Stimulated activated CD8-positive, alpha-beta memory T cell treated with anti-CD3 and anti-CD28 coated beads, Interleukin-4, amount 100 ng/mL, for 1 hour (primary cell): ENCODE results near the gene UMPS.
"Not testable (repeated sequence)": the region's sequence is repeated elsewhere in the genome, so short reads cannot be mapped to it uniquely, and the experiment has no call there.

Source experiments
- DNase-seq, 2 donors: peaks; one replicate each; pipeline ENCODE4 v3.0.0-alpha.2; 2020; ENCODE audit warnings: low read depth in 2 of 2, low spot score in 1 of 2

UMPS gene

DNA sequence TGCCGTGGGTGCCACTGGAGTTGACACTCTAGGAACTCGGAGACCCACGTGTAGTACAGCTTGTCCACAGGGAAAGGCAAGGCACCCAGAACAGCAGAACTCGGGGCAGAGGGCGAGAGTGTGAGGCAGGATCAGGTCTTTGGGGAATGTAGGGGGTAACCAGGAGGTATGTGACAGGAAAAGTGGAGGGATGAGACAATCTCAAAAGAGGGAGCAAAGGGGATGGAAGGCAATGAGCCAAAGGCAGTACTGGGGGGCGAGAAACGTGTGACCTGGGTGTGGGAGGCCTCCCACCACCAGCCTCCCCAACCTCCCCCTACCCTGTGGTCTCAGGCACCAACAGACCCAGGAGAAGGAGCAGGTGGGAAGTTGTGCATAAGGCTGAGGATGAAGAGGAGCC is 48.9 kb downstream of the UMPS start:
- no peak for DNase-seq

DNA sequence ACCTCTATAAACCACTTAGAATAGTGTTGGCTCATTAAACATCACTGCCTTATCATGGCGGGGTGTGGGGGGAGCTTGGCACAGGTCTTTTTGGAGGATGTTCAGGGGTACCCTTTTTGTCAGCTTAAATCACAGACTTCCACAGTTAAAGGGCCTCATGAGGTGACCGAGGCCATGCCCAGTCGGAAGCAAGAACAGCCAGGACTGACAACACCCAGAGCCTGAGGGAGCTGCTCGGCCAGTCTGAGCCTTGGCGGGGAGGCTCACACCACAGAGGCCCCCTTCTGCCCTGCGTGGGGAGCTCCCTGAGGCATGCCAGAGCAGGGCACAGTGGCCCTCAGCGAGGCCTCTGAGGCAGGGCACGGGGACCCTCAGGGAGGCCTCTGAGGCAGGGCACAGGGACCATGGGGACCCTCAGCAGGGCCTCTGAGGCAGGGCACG is 49.5 kb downstream of the UMPS start:
- DNase-seq: no peak

DNA sequence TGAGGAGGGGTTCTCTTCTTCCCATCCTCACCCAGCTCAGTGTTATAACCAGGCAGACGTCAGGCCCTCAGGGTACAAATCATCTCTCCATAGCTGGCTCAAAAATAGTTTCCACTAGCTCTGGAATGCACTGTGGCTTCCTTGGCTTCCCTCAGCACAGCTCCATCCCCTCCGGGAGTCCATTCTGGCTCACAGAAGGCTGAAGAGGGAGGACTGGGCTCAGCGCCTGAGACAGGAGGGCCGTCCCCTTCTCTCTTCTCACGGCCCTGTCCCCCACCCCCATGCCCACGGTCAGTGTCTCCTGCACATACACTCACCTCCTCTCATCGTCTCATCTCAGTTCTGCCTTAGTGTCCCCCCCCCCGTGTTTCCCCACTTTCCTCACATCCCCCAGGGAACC is 50.1 kb downstream of the UMPS start:
- no peak for DNase-seq

DNA sequence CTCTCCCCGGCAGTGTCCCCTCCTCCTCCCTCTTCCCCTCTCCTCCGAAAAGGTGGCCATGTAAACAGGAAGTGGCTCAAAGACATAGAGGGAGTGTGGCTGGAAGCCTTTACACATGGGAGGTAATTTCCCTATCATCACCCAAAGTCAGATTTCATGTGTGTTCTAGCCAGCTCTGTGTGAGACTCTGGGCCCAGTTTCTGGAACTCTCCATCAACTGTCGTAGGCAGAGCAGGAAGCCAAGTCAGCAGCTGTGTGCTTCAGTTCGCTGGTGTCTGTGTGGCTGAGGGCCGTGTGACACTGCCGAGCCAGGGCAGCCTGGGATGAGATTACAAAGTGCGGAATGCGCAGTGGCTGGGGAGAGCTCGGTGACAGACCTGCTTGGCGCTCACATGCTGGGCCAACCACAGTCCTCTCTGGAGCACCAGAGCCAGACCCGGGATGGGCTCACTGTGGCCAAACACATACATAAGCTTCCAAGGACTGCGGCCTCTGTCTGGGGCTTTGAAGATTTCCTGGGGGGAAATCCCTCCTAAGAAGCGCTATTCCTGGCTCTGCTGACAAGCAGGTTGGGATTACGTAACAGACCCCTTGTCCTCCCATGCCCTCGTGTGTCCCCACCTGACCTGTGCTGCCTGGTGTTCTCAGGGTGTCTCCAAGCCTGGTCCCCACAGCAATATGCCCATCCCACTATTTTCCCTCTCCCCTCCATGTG is 50.7 kb downstream of the UMPS start:
- no peak for DNase-seq

DNA sequence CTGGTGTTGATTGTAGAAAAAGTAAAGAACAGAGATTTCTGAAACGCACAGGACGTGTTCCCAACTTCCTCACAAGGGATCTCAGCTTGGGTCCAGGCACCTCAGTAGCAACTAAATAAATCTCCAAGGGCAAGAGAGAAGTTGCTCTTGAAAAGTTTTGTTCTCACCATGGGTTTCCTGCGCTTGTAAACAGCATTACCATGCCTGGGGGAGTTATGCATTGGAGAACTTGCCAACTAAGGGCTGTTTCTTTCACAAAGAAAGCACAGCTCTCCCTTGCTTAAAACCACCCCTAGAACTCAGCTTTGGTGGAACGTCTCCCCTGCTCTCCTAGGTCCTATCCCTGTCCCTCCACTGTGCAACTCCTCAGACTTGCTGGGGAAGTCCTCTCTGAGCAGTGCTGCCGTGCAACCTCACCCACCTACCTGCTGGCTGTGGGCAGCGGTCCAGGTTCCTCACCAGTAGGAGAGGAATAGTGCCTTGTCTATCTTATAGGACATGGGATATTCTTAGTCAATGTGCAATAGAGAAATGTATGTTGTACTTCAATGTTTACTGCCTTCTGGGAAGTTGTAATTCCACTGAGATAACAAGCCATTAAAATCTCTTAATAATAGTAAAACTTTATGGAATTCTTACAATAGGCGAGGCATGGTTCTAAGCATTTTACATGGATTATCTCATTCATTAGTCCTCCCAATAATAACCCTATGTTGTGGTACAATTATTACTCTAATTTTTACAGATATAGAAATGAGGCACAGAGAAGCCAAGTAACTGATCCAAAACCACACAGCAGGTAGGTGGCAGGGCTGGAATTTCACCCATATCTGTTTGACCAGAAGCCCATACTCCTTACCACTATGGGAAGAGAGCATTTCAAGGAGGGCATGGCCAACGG is 51.5 kb downstream of the UMPS start:
- no peak for DNase-seq

DNA sequence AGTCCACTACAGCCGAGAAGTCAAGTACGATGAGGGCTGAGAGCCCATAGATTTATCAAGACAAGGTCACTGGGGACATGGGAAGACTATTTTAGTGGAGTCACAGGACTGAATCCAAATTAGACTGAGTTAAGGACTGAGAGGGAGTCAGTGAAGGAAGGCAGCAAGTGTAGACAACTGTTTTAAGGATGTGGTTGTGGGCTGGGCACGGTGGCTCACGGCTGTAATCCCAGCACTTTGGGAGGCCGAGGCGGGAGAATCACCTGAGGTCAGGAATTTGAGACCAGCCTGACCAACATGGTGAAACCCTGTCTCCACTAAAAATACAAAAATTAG is 52.1 kb downstream of the UMPS start:
- not testable (repeated sequence) for DNase-seq

DNA sequence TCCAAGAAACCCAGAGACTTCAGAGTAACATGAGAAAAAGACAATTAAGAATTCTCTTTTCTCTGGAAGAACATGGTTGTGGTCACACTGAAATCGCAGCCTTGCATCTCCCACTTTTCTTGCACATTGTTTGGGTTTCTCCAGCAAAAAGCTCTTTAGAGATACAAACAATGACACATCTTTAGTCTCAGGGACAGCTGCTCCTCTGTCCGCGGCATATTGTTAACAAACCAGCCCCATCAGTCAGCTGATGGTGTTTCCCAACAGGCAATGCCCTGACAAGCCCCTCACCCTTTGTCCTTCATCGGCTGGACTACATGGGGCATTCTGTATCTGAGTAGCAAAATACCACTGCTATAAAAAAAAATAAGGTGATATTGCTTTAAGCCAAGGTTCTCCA is 53.4 kb downstream of the UMPS start:
- DNase-seq: no peak

DNA sequence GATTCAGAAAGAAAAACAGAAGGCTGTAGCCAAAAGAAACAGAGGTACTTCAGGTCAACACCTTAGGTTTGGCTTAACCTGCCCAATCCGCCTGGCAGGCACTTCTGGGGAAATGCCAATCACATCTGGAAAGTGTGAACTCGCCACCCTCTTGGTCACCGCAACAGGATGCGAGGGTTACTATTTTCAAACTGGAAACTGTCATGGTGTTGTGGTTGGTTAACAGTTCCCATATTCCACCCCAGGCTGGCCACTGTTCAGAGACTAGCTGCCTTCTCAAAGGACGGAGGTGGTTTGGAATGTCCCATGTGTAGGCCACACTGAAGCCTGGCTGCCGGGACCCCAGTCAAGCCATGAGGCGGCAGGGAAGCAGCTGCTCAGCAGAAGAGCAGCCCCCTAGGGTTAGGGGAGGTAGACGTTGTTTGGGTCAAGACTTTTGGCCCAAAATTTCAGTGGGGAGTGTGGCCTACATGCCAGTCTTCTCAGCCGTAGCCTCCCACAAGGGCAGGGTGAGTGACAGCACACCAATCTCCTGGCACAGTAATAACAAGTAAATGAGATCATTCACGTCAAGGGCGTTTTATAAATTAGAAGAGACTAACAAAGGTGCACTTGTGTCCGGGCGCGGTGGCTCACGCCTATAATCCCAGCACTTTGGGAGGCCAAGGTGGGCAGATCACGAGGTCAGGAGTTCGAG is 54.6 kb downstream of the UMPS start:
- no peak for DNase-seq

DNA sequence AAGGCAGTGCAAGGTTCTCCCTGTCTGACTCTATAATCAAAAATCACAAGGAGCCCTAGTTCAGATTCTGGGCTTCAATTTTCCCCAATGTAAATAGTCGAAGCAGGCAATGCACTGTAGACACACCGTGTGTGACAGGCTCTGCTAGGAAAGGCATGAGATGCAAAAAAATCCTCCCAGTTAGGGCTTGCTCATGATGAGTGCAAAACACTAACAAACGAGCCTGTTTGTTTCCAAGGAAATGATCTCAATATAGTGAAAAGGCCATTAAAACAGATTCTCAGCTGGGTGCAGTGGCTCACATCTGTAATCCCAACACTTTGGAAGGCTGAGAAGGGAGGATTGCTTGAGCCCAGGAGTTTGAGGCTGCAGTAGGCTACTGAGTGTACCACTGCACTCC is 55.7 kb downstream of the UMPS start:
- no peak for DNase-seq

DNA sequence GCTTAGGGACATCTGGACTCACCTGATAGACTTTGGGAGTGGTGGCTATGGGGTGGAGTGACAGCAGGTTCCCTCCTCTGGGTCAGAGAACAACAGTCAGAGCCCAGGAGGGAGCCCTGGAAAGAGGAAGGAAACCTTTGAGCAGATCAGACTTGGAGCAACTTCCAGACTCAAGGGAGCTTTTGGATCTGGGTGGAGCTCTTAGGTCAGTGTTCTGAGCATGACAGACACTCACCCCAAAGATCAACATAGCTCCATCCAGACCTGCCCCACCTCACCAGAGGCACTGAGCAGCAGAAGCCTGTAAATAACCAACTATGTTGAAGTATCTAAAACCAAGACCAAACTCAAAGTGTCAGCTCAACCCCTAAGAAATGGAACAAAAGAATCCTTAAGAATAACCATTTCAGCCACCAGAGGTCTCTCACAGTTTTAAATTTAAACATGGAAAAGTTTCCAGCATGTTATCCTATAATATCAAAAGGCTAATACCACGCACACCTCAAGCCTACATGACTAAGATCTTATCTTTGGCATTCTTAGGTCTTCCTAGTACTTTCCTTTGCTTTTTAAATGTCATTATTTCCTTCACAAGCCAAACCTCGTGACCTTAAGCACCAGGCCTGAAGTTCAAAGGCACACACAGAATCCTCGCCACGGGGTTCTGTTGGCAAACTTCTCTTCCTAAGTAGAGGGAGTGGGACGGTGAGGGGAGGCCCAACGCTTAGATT is 56.4 kb downstream of the UMPS start:
- DNase-seq: no peak

DNA sequence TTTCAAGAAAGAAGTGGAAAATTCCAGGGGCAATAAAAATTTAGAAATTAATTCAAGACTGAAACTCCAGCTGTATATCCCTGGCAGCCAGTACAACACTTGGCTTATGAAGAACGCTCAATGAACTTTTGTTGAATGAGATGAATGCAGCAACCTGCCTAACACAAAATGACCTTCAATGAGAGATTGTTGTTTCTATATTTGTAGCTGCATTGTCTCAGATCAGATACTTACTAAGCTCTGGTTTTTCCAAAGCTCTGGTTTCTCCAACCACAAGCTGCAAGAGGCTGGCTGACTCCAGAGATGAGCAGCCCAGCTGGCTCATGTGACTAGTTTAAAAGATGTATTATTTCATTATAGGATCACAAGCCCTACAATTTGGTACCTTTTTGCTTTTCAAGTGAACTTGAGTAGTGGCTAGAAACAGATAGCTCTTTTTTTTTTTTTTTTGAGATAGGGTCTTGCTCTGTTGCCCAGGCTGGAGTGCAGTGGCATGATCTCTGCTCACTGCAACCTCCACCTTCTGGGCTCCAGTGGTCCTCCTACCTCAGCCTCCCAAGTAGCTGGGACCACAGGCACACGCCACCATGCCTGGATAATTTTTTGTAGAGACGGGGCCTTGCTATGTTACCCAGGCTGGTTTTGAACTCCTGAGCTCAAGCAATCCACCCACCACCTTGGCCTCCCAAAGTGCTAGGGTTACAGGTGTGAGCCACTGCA is 57.4 kb downstream of the UMPS start:
- no peak for DNase-seq

DNA sequence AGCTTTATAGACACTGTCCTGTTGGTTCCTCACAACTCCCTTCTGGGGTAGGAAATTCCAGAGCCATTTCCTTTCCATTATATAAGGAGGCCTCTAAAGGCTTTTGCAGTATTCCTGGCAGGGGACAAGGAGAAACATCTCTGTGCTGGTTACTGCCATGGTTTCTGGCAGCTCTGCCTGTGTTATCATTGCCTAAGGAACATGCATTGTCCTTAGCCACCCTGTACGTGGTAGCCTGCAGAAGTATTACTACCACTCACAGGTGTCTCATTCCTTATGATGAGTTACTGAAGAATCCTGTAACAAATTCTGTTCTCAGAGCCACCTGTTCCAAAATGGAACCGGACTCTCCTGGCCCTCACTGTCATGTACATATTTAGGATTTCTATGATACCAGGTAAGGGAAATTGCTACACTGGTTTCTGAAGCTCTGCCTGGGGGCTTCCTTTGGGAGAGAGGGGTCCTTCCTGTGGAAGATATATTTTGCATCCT is 58.0 kb downstream of the UMPS start:
- DNase-seq: no peak

DNA sequence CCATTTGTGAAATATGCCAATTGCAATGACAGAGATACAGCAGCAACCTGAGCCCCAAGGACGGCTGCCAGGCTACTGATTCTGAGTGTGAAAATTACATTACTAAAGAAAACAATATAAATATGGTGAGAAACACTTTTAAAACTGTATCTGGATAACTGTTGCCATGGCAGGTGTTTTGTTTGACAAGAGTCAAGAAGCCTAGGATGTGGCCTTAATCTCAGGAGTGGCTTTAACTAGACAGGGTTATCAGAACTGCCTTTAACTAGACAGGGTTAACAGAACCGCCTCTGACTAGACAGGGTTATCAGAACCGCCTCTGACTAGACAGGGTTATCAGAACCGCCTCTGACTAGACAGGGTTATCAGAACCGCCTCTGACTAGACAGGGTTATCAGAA is 58.9 kb downstream of the UMPS start:
- DNase-seq: not testable (repeated sequence)

DNA sequence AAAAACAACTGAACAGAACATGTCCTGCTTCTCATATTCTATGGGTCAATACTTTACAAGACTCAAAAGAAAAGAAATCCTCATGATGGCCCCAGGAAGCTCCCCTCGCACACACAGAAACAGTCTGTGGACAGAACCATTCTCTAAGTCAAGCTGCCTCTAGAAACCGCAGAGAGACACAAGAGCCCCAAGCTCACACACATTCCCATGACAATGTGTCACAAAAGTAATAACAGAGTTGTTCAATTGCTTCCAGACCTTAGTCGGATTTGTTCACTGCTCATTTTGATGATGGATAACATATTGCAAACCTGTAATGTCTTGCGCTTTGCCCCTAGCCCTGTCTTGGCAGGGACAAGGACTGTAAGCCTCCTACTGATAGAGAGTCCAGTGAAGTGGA is 60.9 kb downstream of the UMPS start:
- no peak for DNase-seq

DNA sequence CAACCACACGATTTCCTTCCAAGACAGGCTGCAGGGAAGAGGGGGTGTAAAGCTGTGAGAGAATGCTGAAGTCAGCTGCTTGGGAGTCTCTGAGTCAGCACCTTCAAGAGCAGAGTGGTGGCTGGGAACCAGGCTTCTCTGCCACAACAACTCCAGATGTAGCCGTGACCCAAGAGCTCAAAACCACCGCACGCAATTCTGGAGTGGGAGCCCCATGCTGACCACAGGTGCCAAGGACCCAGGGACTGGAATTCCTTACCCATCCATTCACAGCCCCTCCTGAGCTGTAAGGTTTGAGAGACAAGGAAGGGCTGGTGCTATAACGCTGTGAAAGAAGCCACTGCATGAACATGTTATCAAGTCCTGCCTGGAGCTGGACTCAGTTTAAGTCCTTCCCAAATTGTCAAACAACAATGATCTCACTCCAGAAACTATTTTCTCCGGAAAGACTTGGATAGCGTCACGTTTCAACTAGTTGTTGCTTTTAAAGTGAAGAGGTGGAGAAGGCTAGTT is 61.4 kb downstream of the UMPS start:
- DNase-seq: no peak

DNA sequence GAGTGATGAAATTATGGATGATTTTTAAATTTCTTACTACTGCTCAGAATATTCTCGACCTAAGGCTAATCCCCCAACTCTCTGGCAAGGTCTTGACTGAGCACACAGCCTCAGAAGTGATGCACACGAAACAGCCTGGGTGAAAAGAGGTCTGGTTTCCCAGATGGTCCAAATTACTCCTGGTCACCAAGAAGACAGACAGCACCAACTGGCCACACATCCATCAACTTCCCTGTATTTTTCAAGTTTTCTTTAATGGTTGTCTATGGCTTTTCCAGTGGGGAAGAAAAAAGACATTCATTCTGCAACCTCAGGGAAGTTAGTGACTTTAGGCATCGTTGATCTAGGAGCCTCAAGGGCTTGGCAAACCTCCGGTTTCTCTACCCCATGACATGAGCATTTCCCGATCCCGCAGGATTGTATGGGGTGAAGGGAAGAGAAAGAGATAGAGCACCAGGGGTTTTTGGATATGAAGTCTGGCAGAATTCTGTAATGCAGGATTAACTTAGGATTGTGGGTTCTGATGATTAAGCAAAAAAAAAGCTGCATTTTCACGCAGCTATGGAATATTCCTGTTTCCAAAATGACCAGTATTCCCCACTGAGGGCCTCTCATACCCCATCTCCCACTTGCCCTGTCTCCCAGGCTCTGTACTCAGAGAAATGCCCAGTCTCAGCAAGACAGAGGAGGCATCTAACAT is 62.2 kb downstream of the UMPS start:
- no peak for DNase-seq

DNA sequence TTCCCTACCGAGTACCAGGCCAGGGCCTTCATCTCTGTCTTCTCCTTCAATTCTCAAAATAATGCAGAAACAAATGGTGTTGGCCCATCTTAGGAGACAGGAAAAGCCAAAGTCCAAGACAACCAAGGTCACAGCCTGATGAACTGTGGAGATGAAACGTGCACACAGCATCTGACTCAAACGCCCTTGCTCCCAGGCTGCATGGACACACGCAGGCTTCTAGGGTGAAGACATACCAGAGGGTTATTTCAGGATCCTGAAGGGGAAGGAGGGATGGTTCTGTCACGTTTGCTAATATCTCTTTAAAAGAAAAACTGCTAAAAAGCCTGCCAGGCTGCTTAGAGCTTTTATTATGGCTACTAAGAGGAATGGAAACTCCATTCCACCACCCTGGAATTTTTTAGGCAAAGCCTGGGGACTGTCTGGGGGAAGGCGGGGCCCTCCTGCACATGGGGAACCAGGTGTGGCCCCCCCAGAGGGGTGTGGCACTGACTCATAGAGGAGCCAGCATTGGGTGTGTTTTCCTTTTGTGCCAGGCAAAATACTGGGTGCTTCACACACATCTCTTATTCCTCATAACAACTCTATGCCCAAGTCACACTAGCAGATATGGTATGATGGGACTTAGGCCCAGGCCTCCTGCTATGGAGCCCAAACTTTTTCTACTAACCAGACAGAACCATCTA is 62.9 kb downstream of the UMPS start:
- no peak for DNase-seq

DNA sequence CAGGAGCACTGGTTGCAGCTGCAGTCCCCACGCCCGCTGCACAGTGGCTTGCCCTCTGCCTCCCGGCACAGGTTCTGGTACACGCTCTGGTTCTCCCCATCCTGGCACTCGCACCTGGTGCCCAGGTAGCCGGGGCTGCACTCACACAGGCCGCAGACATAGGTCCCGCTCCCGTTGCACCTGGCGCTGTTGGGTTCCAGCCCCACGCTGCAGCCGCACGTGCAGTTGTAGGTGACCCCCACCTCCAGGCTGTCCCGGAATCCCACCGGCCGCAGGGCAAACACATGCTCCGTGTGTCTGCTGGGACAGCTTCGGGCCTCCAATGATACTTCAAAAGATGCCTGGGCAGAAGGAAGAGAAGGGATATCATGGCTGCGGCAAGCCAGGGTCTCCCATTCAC is 66.2 kb downstream of the UMPS start:
- DNase-seq: no peak

DNA sequence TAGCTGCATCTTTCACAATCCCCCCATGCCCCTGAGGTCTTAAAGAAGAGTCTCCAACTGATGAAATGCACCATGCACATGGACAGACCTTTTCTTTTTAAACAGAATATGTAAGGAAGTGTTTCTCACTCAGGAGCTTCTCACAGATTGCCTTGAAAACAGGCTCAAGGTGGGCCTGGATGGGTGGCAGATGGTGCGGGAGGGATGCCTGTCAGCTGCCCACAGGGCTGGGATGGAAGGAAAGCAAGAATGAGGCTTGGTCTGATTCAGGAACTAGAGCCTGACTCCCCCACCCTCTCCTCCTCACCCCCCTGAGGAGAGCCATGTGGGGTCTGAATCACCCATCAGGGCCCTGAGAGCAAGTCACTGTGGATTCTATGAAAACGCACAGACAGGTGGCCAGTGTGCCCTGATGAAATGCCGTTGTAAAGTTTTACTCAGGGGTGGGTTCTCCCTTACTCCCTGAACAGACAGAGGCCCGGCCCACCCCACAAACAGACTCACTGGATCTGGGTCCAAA is 67.2 kb downstream of the UMPS start:
- DNase-seq: no peak
